Pancreas (tissue), 10 donors: ENCODE data around the gene TRAF6. TPM values are rescaled to one million over a fixed set of nuclear protein-coding genes. Genes with fewer than 3 reads are reported as not detected.

ENCODE experiments used
- ATAC-seq, 4 donors: fragments of 200-7000 bp; cut with Tn5 transposase; one replicate each; pipeline versions ENCODE4 v1.8.0 to v1.9.1; 2020; ENCODE audit warnings: mild to moderate bottlenecking in 4 of 4, moderate library complexity in 4 of 4
- DNase-seq, 6 donors: peaks; one replicate each; pipeline ENCODE4 v3.0.0-alpha.2; 2020
- FAIRE-seq: peaks from 2 replicates; lab custom pipeline; 2012; peaks lifted over from hg19 to GRCh38; lab: Jason Lieb, UNC
- H3K27ac ChIP-seq, 4 donors: fragments of 200-600 bp; sonication (generic); 1 replicate in 3 of 4; 2 replicates in 1 of 4; pipeline versions ENCODE4 v1.5.0 to v1.8.0; 2020
- H3K27me3 ChIP-seq, 4 donors: fragments of 200-600 bp; one replicate each; pipeline ENCODE4 v1.8.0; 2021
- H3K36me3 ChIP-seq, 3 donors: fragments of 200-600 bp; sonication (generic) in 1 of 3; one replicate each; pipeline versions ENCODE4 v1.5.0 to v1.8.0; 2020 to 2021
- H3K4me1 ChIP-seq, 3 donors: fragments of 200-600 bp; one replicate each; pipeline ENCODE4 v1.8.0; 2021
- H3K4me3 ChIP-seq, 4 donors: fragments of 200-600 bp; sonication (generic) in 2 of 4; one replicate each; pipeline versions ENCODE4 v1.5.0 to v1.8.0; 2020 to 2021
- H3K9me3 ChIP-seq, 4 donors: fragments of 200-600 bp; one replicate each; pipeline ENCODE4 v1.8.0; 2021
- WGBS, 2 donors: extraction: QIAGEN DNeasy Blood & Tissue Kit; methylation state at CpG; one replicate each; pipeline ENCODE4 v1.1.7; 2013; 5-methylcytosine and 5-hydroxymethylcytosine counted together
- intact Hi-C, 3 donors: fragments of 100-400 bp; cut with DNase I; formaldehyde crosslinking; loops; one replicate each; pipeline versions ENCODE4 v1.11.1 to v1.14.2; 2022
- polyA plus RNA-seq, 2 donors: library from polyadenylated mRNA; stranded (reverse); fragments of 200-250 nt; gene quantifications; one replicate each; pipeline ENCODE4 v1.2.3, GENCODE V29; 2013
- total RNA-seq, 6 donors: library from RNA; stranded (reverse); fragmentation: NEBNext Ultra II Directional in 4 of 6; extraction: Animal tissue kit (Norgen Biotek cat#: 25700) in 4 of 6; gene quantifications; one replicate each; pipeline versions ENCODE4 v1.2.1 to v1.2.4, GENCODE V29; 2021 to 2023
- TF ChIP-seq, protein P1 (sequence below), 4 donors: fragments of 200-600 bp; sonication (generic) in 3 of 4; IDR thresholded peaks; one replicate each; pipeline versions ENCODE4 v1.5.0 to v1.8.0; 2021; ENCODE audit warnings: antibody characterized with exemption in 4 of 4
- donor health status: healthy with polysubstance abuse.
- donor health status: DM: no; HTN: no; CAD: no; lungs with moderate emphysema.
- donor health status: DM: no; HTN: no; CAD: no.
- donor health status: control.
- donor health status: control.
- donor health status: Bipolar disorder and iron deficiency.
- donor health status: DM: yes; HTN: yes; CAD: no.
- donor health status: DM: no; HTN: no; CAD: no.
- donor health status: DM: no; HTN: no; CAD: no.
- donor health status: DM: yes; HTN: yes; CAD: no.

Gene TRAF6
- total and polyA plus RNA-seq, 8 donors: 1.2 to 9.5 (median 5.7) TPM

DNA sequence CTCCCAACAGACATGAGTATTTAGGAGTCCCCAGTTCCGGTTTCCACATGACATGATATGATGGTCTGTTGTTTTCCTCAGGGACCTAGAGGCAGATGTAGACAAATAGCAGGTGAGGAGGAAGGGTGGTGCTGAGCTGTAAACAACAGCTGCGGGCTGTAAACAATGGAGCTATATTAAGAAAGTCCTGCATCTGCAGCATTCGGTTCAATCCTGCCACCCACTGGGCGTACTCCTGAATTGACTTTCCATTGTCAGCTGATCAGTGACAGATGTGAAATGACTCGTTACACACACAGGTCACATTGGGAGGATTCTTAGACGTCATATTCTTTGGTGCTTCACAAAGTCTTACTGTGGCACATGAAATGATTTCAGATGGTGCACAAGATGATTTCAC is 30.9 kb upstream of the TRAF6 start:
- Histone ChIP-seq H3K4me1 (no peaks in the 10 kb centered on the region), H3K4me3 (no peak overlapping the region), H3K36me3 (no peaks in the 10 kb centered on the region), H3K9me3 (no peaks in the 10 kb centered on the region), H3K27ac (no peak overlapping the region), H3K27me3 (no peaks in the 10 kb centered on the region)
- TF ChIP-seq, protein P1, sequence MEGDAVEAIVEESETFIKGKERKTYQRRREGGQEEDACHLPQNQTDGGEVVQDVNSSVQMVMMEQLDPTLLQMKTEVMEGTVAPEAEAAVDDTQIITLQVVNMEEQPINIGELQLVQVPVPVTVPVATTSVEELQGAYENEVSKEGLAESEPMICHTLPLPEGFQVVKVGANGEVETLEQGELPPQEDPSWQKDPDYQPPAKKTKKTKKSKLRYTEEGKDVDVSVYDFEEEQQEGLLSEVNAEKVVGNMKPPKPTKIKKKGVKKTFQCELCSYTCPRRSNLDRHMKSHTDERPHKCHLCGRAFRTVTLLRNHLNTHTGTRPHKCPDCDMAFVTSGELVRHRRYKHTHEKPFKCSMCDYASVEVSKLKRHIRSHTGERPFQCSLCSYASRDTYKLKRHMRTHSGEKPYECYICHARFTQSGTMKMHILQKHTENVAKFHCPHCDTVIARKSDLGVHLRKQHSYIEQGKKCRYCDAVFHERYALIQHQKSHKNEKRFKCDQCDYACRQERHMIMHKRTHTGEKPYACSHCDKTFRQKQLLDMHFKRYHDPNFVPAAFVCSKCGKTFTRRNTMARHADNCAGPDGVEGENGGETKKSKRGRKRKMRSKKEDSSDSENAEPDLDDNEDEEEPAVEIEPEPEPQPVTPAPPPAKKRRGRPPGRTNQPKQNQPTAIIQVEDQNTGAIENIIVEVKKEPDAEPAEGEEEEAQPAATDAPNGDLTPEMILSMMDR (IDR thresholded peaks at IDR 0.05): no peak
- FAIRE-seq (no peak), ATAC-seq (peak; percentile 56 to 87 (median 82)), DNase-seq (peak in 3 of 6 donors; percentile 7 to 29 (median 16))
- WGBS, 2 donors: 11 to 16% methylated on average over 6 of the region's 6 CpGs
- intact Hi-C loops: no loop called here

DNA sequence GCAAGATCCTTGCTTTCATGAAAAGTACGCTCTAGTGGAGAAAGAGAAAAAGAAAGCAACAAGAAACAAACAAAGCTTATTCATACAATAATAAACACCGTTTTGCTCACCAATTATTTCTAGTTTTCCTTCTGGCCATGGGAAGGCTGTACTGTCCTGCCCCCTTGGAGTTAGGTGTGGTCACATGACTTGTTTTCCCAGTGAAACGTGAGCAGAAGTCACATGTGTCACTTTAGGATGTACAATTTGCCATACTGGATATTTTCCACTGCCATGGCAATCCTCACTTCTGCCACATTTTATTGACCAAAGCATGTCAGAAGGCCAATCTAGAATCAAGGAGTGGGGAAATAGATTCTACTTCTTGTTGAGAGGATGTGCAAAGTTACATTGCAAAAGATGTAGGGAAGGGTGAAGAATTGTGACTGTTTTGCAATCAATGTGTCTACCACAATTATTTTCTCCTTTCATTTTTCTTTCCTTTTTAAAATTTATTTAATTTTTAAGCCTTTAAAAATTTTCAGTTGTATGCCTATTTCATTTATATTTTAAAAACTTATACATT is 24.3 kb upstream of the TRAF6 start:
- intact Hi-C loops: no loop called here
- no peak overlapping the region for H3K4me3 ChIP-seq
- no peaks in the 10 kb centered on the region for H3K9me3 ChIP-seq
- no peaks in the 10 kb centered on the region for H3K27me3 ChIP-seq
- ATAC-seq: no peak
- TF ChIP-seq, protein P1 (IDR thresholded peaks at IDR 0.05): no peak
- 68 to 77% methylated on average over 3 of the region's 3 CpGs for WGBS, 2 donors
- H3K4me1 ChIP-seq: no peaks in the 10 kb centered on the region
- H3K36me3 ChIP-seq: no peaks in the 10 kb centered on the region
- no peak for DNase-seq
- H3K27ac ChIP-seq: no peak overlapping the region
- no peak for FAIRE-seq

DNA sequence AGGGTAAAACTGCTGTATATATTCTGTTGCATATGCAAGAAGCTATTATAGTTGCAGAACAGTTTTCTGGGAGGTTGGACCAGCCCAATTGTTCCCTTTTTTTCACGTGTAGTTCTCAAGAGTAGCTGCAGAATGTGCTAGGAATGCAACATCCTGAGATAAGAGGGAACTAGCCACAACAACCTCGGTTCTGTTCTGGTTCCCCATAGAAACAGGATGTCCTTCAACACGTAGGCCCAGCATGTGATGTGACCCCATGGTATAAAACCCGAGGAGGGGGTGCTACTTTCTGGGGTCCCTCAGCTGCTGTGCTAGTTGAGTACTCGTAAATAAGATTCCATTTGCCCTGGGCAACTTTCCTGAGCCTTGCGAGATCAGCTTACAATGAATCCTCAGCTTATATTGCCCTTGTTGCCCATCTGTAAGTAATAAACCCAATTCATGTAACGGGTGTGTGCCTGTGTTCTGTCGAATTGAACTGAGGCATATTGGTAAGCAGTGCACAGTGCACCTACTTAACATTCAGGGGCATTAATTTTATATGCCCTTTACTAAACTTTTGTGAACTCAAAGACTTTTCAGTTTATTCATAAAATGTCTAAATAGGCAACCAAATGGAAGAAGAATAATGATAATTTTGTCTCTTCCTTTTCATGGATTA is 23.0 kb upstream of the TRAF6 start:
- Histone ChIP-seq H3K9me3 (no peaks in the 10 kb centered on the region), H3K27ac (no peak overlapping the region), H3K36me3 (no peaks in the 10 kb centered on the region), H3K4me1 (no peaks in the 10 kb centered on the region), H3K27me3 (no peaks in the 10 kb centered on the region), H3K4me3 (no peak overlapping the region)
- intact Hi-C loops: no loop called here
- DNase-seq (no peak), FAIRE-seq (no peak), ATAC-seq (no peak)
- 57 to 70% methylated on average over 8 of the region's 8 CpGs for WGBS, 2 donors
- TF ChIP-seq, protein P1 (IDR thresholded peaks at IDR 0.05): no peak

DNA sequence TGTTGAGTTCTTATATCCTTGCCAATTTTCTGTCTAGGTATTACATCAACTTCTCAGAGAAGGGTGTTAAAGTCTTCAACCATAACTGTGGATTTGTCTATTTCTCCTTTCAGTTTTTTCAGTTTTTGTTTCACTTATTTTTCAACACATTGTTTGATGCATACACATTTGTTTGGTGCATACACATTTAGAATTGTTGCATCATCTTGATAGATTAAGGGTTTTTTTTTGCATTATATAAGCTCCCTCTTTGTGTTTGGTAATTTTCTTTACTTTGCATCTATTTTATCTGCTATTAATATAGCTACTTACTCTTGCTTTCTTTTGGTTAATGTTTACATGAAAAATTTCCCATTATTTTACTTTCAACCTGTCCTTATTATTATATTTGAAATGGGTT is 20.8 kb upstream of the TRAF6 start:
- Histone ChIP-seq H3K36me3 (no peaks in the 10 kb centered on the region), H3K4me3 (no peak overlapping the region), H3K27ac (no peak overlapping the region), H3K27me3 (no peaks in the 10 kb centered on the region), H3K4me1 (no peaks in the 10 kb centered on the region), H3K9me3 (no peaks in the 10 kb centered on the region)
- intact Hi-C loops: no loop called here
- DNase-seq (no peak), ATAC-seq (no peak), FAIRE-seq (no peak)
- TF ChIP-seq, protein P1 (IDR thresholded peaks at IDR 0.05): no peak

DNA sequence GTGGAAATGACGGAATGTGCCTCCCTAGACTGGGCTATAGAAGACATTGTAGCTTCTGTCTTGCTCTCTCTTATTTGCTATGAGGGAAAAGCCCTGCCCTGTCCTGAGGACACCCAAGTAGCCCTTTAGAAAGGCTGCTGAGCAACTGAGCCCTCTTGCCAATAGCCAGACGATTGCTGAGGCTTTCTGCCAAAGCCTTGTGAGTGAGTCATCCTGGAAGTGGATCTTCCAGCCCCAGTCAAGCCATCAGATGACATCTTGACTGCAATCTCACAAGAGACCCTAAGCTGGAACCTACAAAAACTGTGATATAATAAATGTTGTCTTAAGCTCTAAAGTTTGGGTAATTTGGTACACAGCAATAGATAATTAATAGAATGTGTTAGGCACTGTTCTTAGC is 3.9 kb upstream of the TRAF6 start:
- FAIRE-seq (no peak), ATAC-seq (no peak), DNase-seq (no peak)
- WGBS, 2 donors: 49 to 50% methylated on average over 2 of the region's 2 CpGs
- Histone ChIP-seq H3K27me3 (no peaks in the 10 kb centered on the region), H3K36me3 (no peaks in the 10 kb centered on the region), H3K9me3 (no peaks in the 10 kb centered on the region), H3K4me1 (no peaks in the 10 kb centered on the region), H3K27ac (no peak overlapping the region), H3K4me3 (no peak overlapping the region)
- TF ChIP-seq, protein P1 (IDR thresholded peaks at IDR 0.05): no peak
- intact Hi-C loops: no loop called here
